Measurements from ENCODE around the gene PDE1C. TPM values are rescaled to one million over a fixed set of nuclear protein-coding genes. Genes with fewer than 3 reads are reported as not detected.

The PDE1C gene
- total and polyA plus RNA-seq, 7 experiments from 2014 or later, result 0.21 TPM; not detected in 6

DNA sequence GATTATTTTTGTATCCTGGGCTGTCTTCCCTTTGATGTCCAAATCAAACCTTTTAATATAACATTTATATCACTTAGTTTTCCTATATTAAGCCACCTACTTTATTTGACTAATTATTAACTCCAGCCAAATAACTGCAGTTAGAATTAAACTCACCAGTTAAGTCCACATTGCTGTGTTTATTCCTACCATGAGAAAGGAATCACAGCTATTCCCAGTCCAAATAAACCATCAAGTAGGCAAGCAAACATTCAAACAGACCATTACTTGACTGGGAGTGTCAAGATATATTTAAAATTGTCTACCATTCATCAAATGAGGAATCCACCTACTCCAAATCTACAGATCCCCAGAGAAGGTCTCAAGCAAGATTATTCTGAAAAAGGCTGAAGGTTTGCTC lies 22.4 kb downstream of the PDE1C start:
- ChIA-PET POLR2A (no interaction called here), CTCF (no interaction called here)
- no peak for DNase-seq
- H3K4me3 Mint-ChIP-seq, result no peak overlapping the region
- no peaks in the 10 kb centered on the region for H3K4me1 Mint-ChIP-seq
- H3K27me3 Mint-ChIP-seq, result no peaks in the 10 kb centered on the region
- H3K4me1 ChIP-seq (ENCODE audit: control insufficient read depth in 2 of 2, insufficient read depth in 2 of 2, low read length in 2 of 2), result no peaks in the 10 kb centered on the region
- no peak overlapping the region for H3K4me3 ChIP-seq (ENCODE audit: low read length)
- no peak overlapping the region for H3K27ac ChIP-seq (ENCODE audit: low read depth, low read length)
- H3K27me3 ChIP-seq (ENCODE audit: control insufficient read depth in 2 of 2, insufficient read depth in 2 of 2, low read length in 2 of 2), result no peaks in the 10 kb centered on the region
- no peak for ATAC-seq
- H3K36me3 ChIP-seq (ENCODE audit: control insufficient read depth in 2 of 3, insufficient read depth in 3 of 3, low read length in 3 of 3), result no peaks in the 10 kb centered on the region
- no peaks in the 10 kb centered on the region for H3K9me3 ChIP-seq (ENCODE audit: control insufficient read depth in 2 of 3, low read length in 3 of 3)
- peaks cover 0 to 10% (median 0%) of the 10 kb centered on the region in 11 donors for H3K9me3 Mint-ChIP-seq
- no peaks in the 10 kb centered on the region for H3K36me3 Mint-ChIP-seq
- no peak overlapping the region for H3K27ac Mint-ChIP-seq
- intact Hi-C loops (cut with micrococcal nuclease), result no loop called here

DNA sequence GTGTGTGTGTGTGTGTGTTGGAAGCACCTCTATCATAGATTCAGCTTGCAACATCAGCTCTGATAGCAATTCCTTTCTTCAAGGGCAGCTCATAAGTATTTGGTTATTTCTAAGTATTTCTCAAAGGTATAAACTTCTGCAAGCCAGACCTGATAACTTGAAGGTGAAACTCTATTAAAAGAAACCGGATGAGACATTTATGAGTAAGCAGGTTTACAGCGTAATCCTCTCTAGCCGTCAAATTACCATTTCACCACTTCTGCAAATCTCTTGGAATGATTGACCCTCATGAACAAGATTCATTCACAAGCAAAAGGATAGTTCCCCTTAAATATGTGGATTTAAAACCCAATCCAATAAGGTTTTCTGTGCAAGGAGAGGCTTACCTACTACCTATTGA lies 23.1 kb downstream of the PDE1C start:
- no peak overlapping the region for H3K27ac Mint-ChIP-seq
- Histone ChIP-seq H3K4me1 (ENCODE audit: control insufficient read depth in 2 of 2, insufficient read depth in 2 of 2, low read length in 2 of 2) (no peaks in the 10 kb centered on the region), H3K9me3 (ENCODE audit: control insufficient read depth in 2 of 3, low read length in 3 of 3) (no peaks in the 10 kb centered on the region), H3K36me3 (ENCODE audit: control insufficient read depth in 2 of 3, insufficient read depth in 3 of 3, low read length in 3 of 3) (no peaks in the 10 kb centered on the region), H3K4me3 (ENCODE audit: low read length) (no peak overlapping the region), H3K27me3 (ENCODE audit: control insufficient read depth in 2 of 2, insufficient read depth in 2 of 2, low read length in 2 of 2) (no peaks in the 10 kb centered on the region), H3K27ac (ENCODE audit: low read depth, low read length) (no peak overlapping the region)
- ATAC-seq (no peak), DNase-seq (no peak)
- H3K4me1 Mint-ChIP-seq, result no peaks in the 10 kb centered on the region
- POLR2A ChIA-PET, result no interaction called here
- CTCF ChIA-PET, result no interaction called here
- H3K9me3 Mint-ChIP-seq, result peaks cover 0 to 10% (median 0%) of the 10 kb centered on the region in 11 donors
- intact Hi-C loops (cut with micrococcal nuclease), result no loop called here
- H3K36me3 Mint-ChIP-seq, result no peaks in the 10 kb centered on the region
- no peaks in the 10 kb centered on the region for H3K27me3 Mint-ChIP-seq
- no peak overlapping the region for H3K4me3 Mint-ChIP-seq

DNA sequence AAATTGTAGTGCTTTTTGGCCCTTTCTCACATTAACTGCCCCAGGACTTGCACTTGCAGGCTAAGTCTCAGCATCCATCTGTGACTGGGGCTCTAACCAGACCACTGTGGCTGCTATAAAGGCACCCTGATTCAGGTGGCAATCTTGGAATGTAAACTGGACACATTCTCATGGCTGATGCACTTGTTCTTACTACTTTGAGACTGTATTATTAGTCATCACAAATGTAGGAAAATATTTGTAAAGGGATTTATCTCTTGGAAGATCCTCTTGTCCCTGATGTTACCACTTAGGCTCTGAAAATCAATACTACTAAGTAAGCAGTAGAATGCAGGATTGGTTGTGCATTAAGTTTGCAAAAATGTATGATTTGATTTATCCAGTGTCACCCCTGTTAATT lies 25.0 kb downstream of the PDE1C start:
- intact Hi-C loops (cut with micrococcal nuclease), result no loop called here
- Mint-ChIP-seq H3K27ac (no peak overlapping the region), H3K4me1 (no peaks in the 10 kb centered on the region), H3K27me3 (peaks cover 0 to 5% (median 0%) of the 10 kb centered on the region in 5 donors), H3K4me3 (no peak overlapping the region), H3K9me3 (peaks cover 0 to 10% (median 0%) of the 10 kb centered on the region in 11 donors), H3K36me3 (peaks cover 0 to 6% (median 0%) of the 10 kb centered on the region in 5 donors)
- H3K4me3 ChIP-seq (ENCODE audit: low read length), result no peak overlapping the region
- no peak for ATAC-seq
- POLR2A ChIA-PET, result no interaction called here
- H3K36me3 ChIP-seq (ENCODE audit: control insufficient read depth in 2 of 3, insufficient read depth in 3 of 3, low read length in 3 of 3), result no peaks in the 10 kb centered on the region
- CTCF ChIA-PET, result no interaction called here
- DNase-seq, result no peak
- H3K27me3 ChIP-seq (ENCODE audit: control insufficient read depth in 2 of 2, insufficient read depth in 2 of 2, low read length in 2 of 2), result no peaks in the 10 kb centered on the region
- H3K9me3 ChIP-seq (ENCODE audit: control insufficient read depth in 2 of 3, low read length in 3 of 3), result no peaks in the 10 kb centered on the region
- no peaks in the 10 kb centered on the region for H3K4me1 ChIP-seq (ENCODE audit: control insufficient read depth in 2 of 2, insufficient read depth in 2 of 2, low read length in 2 of 2)
- H3K27ac ChIP-seq (ENCODE audit: low read depth, low read length), result no peak overlapping the region

DNA sequence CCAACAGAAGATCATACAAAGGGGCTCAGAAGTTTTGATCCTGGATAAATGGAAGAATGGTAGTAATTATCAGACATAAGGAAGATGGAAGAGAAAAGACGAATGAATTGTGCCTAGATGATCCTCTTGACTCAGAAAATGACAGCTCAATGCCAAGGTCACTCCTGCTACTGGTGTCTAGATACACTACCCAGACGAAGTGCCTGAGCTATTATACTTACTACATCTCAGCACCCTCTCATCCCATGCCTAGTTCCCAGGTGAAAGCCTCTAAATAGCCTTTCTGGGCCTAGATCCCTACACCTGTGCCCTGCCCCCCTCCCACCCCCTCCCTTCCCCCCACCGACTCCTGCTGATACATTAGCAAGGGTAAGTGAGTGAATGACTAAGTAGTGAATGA lies 25.5 kb downstream of the PDE1C start:
- H3K27me3 ChIP-seq (ENCODE audit: control insufficient read depth in 2 of 2, insufficient read depth in 2 of 2, low read length in 2 of 2), result no peaks in the 10 kb centered on the region
- H3K4me1 Mint-ChIP-seq, result no peaks in the 10 kb centered on the region
- H3K36me3 ChIP-seq (ENCODE audit: control insufficient read depth in 2 of 3, insufficient read depth in 3 of 3, low read length in 3 of 3), result no peaks in the 10 kb centered on the region
- no peak overlapping the region for H3K27ac ChIP-seq (ENCODE audit: low read depth, low read length)
- no peak for DNase-seq
- H3K36me3 Mint-ChIP-seq, result peaks cover 0 to 6% (median 0%) of the 10 kb centered on the region in 5 donors
- H3K27ac Mint-ChIP-seq, result no peak overlapping the region
- H3K27me3 Mint-ChIP-seq, result peaks cover 0 to 5% (median 0%) of the 10 kb centered on the region in 5 donors
- intact Hi-C loops (cut with micrococcal nuclease), result no loop called here
- no peak overlapping the region for H3K4me3 ChIP-seq (ENCODE audit: low read length)
- POLR2A ChIA-PET, result no interaction called here
- H3K9me3 Mint-ChIP-seq, result peaks cover 0 to 10% (median 0%) of the 10 kb centered on the region in 11 donors
- ATAC-seq, result no peak
- H3K9me3 ChIP-seq (ENCODE audit: control insufficient read depth in 2 of 3, low read length in 3 of 3), result no peaks in the 10 kb centered on the region
- no peaks in the 10 kb centered on the region for H3K4me1 ChIP-seq (ENCODE audit: control insufficient read depth in 2 of 2, insufficient read depth in 2 of 2, low read length in 2 of 2)
- CTCF ChIA-PET, result no interaction called here
- no peak overlapping the region for H3K4me3 Mint-ChIP-seq

DNA sequence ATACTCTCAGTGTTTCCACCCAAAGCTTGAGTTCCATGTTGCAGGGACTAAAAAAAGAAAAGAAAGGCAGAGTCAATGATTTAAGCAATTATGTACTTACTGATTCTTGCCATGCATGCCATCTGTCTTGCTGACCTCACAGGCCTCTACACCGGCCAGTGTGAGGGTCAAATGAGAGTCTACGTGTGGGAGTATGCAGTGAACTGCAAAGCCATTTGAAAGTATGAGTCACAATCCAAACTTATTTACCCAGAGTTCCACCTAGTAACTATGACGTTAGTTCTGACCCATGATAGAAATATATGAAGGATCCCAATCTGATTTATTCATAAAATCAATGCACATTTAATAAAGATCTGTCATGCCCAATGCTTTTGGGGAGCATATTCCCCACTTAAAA lies 26.5 kb downstream of the PDE1C start:
- H3K9me3 ChIP-seq (ENCODE audit: control insufficient read depth in 2 of 3, low read length in 3 of 3), result no peaks in the 10 kb centered on the region
- H3K27ac ChIP-seq (ENCODE audit: low read depth, low read length), result no peak overlapping the region
- peaks cover 0 to 5% (median 0%) of the 10 kb centered on the region in 5 donors for H3K27me3 Mint-ChIP-seq
- ChIA-PET CTCF (no interaction called here), POLR2A (no interaction called here)
- DNase-seq (no peak), ATAC-seq (no peak)
- intact Hi-C loops (cut with micrococcal nuclease), result no loop called here
- no peak overlapping the region for H3K27ac Mint-ChIP-seq
- H3K9me3 Mint-ChIP-seq, result peaks cover 0 to 6% (median 0%) of the 10 kb centered on the region in 11 donors
- H3K4me1 ChIP-seq (ENCODE audit: control insufficient read depth in 2 of 2, insufficient read depth in 2 of 2, low read length in 2 of 2), result no peaks in the 10 kb centered on the region
- no peak overlapping the region for H3K4me3 ChIP-seq (ENCODE audit: low read length)
- H3K36me3 Mint-ChIP-seq, result peaks cover 0 to 6% (median 0%) of the 10 kb centered on the region in 5 donors
- no peaks in the 10 kb centered on the region for H3K36me3 ChIP-seq (ENCODE audit: control insufficient read depth in 2 of 3, insufficient read depth in 3 of 3, low read length in 3 of 3)
- no peaks in the 10 kb centered on the region for H3K4me1 Mint-ChIP-seq
- no peaks in the 10 kb centered on the region for H3K27me3 ChIP-seq (ENCODE audit: control insufficient read depth in 2 of 2, insufficient read depth in 2 of 2, low read length in 2 of 2)
- H3K4me3 Mint-ChIP-seq, result no peak overlapping the region

DNA sequence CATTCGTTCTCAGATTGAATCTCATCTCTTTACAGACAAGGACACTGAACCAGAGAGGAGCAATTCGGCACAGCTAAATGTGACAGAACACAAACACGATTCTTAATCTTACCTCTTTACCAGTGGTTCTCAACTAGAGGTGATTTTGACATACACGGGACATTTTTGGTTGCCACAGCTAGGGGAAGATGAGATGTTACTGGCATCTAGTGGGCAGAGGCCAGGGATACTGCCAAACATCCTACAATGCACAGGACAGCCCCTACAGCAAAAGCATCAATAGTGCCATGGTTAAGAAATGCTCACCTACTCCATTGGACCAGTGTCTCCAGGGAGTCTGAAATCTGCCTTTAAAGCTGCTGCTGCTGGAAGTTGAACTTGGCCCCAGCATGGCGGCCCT lies 27.3 kb downstream of the PDE1C start:
- Histone ChIP-seq H3K4me3 (ENCODE audit: low read length) (no peak overlapping the region), H3K27ac (ENCODE audit: low read depth, low read length) (no peak overlapping the region), H3K36me3 (ENCODE audit: control insufficient read depth in 2 of 3, insufficient read depth in 3 of 3, low read length in 3 of 3) (no peaks in the 10 kb centered on the region), H3K4me1 (ENCODE audit: control insufficient read depth in 2 of 2, insufficient read depth in 2 of 2, low read length in 2 of 2) (no peaks in the 10 kb centered on the region), H3K27me3 (ENCODE audit: control insufficient read depth in 2 of 2, insufficient read depth in 2 of 2, low read length in 2 of 2) (no peaks in the 10 kb centered on the region), H3K9me3 (ENCODE audit: control insufficient read depth in 2 of 3, low read length in 3 of 3) (no peaks in the 10 kb centered on the region)
- no peak overlapping the region for H3K4me3 Mint-ChIP-seq
- H3K4me1 Mint-ChIP-seq, result no peaks in the 10 kb centered on the region
- ChIA-PET POLR2A (no interaction called here), CTCF (no interaction called here)
- peaks cover 0 to 5% (median 0%) of the 10 kb centered on the region in 5 donors for H3K27me3 Mint-ChIP-seq
- ATAC-seq (no peak), DNase-seq (no peak)
- intact Hi-C loops (cut with micrococcal nuclease), result no loop called here
- peaks cover 0 to 6% (median 0%) of the 10 kb centered on the region in 5 donors for H3K36me3 Mint-ChIP-seq
- peaks cover 0 to 6% (median 0%) of the 10 kb centered on the region in 11 donors for H3K9me3 Mint-ChIP-seq
- H3K27ac Mint-ChIP-seq, result no peak overlapping the region

DNA sequence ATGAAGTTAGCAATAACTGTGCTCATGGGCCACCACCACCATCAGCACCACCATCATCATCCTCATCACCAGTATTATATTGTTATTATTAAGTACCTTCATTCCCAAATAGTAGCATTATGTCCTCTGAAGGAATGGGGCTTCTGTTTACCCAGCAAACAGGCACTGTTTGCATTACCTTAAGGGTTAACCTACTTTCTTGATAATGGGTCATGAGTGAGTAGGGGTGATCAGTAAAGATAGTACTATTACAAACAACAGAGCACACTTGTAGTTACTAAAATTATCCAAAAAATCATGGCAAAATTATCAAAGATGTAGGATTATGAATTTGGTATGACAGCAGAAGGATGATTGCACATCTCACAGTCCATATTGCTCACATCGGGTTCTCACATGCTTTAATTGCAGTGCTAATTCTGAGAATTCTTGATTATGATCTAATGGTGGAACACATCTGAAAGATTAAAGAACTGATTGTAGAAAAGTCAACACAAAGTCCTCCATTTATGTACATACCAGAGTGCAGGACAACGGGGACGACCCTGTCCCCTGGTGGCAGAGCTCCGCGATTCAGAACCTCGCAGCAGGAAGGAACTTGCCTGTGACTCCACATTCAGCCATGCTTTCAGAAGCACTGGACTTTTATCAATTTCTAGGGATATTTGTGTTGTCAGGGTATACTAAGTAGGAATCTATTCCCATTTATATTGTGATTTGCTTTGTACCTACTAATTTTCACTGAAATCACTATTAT lies 31.0 kb downstream of the PDE1C start:
- Histone ChIP-seq H3K36me3 (ENCODE audit: control insufficient read depth in 2 of 3, insufficient read depth in 3 of 3, low read length in 3 of 3) (no peaks in the 10 kb centered on the region), H3K27me3 (ENCODE audit: control insufficient read depth in 2 of 2, insufficient read depth in 2 of 2, low read length in 2 of 2) (no peaks in the 10 kb centered on the region), H3K27ac (ENCODE audit: low read depth, low read length) (no peak overlapping the region), H3K4me1 (ENCODE audit: control insufficient read depth in 2 of 2, insufficient read depth in 2 of 2, low read length in 2 of 2) (no peaks in the 10 kb centered on the region), H3K9me3 (ENCODE audit: control insufficient read depth in 2 of 3, low read length in 3 of 3) (no peaks in the 10 kb centered on the region), H3K4me3 (ENCODE audit: low read length) (no peak overlapping the region)
- peaks cover 0 to 6% (median under 1%) of the 10 kb centered on the region in 11 donors for H3K9me3 Mint-ChIP-seq
- H3K4me3 Mint-ChIP-seq, result no peak overlapping the region
- peaks cover 0 to 2% (median 0%) of the 10 kb centered on the region in 7 donors for H3K4me1 Mint-ChIP-seq
- DNase-seq (no peak), ATAC-seq (no peak)
- ChIA-PET POLR2A (no interaction called here), CTCF (no interaction called here)
- peaks cover 0 to 9% (median 0%) of the 10 kb centered on the region in 5 donors for H3K36me3 Mint-ChIP-seq
- intact Hi-C loops (cut with micrococcal nuclease), result no loop called here
- H3K27ac Mint-ChIP-seq, result no peak overlapping the region
- peaks cover 0 to 5% (median 0%) of the 10 kb centered on the region in 5 donors for H3K27me3 Mint-ChIP-seq

All from naive thymus-derived CD4-positive, alpha-beta T cell (primary cell).